Sigmoid colon (tissue), 7 donors: ENCODE measurements around the gene NR1I3. TPM values are rescaled to one million over a fixed set of nuclear protein-coding genes. Genes with fewer than 3 reads are reported as not detected.

Experiments
- DNase-seq: peaks from one replicate; pipeline ENCODE4 v3.0.0-alpha.2; 2019
- H3K27ac ChIP-seq, 4 donors: fragments of 200-600 bp; sonication (generic); one replicate each; pipeline ENCODE4 v1.5.1; 2016 to 2019; ENCODE audit warnings: mild to moderate bottlenecking in 1 of 4
- H3K27me3 ChIP-seq, 3 donors: fragments of 200-600 bp; sonication (generic); one replicate each; pipeline ENCODE4 v1.5.1; 2019; ENCODE audit warnings: mild to moderate bottlenecking in 1 of 3
- H3K36me3 ChIP-seq, 4 donors: fragments of 200-600 bp; sonication (generic); one replicate each; pipeline ENCODE4 v1.5.1; 2016 to 2019
- H3K4me1 ChIP-seq, 4 donors: fragments of 200-600 bp; sonication (generic); one replicate each; pipeline ENCODE4 v1.5.1; 2017 to 2019
- H3K4me3 ChIP-seq, 4 donors: fragments of 200-600 bp; sonication (generic); one replicate each; pipeline ENCODE4 v1.5.1; 2017 to 2019; ENCODE audit warnings: mild to moderate bottlenecking in 2 of 4, moderate library complexity in 1 of 4
- H3K9me3 ChIP-seq, 4 donors: fragments of 200-600 bp in 3 of 4; sonication (generic) in 3 of 4; one replicate each; pipeline versions ENCODE4 v1.5.1 to v1.6.1; 2013 to 2019
- CTCF ChIP-seq, 4 experiments: fragments of 450-650 bp in 3 of 4; fragments of 200-600 bp in 1 of 4; IDR thresholded peaks; one replicate each; pipeline ENCODE4 v1.5.1; 2016 to 2019; ENCODE audit warnings: antibody characterized with exemption in 4 of 4, mild to moderate bottlenecking in 3 of 4, moderate library complexity in 2 of 4
- EP300 ChIP-seq, 4 donors: sonication (generic); formaldehyde crosslinking; IDR thresholded peaks; one replicate each; pipeline ENCODE4 v1.6.1; 2017; ENCODE audit warnings: antibody characterized with exemption in 4 of 4
- POLR2A ChIP-seq, 2 donors: fragments of 450-650 bp; IDR thresholded peaks; one replicate each; pipeline ENCODE4 v1.6.1; 2016; ENCODE audit warnings: antibody characterized with exemption in 2 of 2, mild to moderate bottlenecking in 2 of 2, moderate library complexity in 2 of 2
- POLR2AphosphoS5 ChIP-seq, 4 donors: sonication (generic); formaldehyde crosslinking; IDR thresholded peaks; one replicate each; pipeline ENCODE4 v1.6.1; 2017; ENCODE audit warnings: antibody characterized with exemption in 4 of 4
- WGBS, 2 donors: extraction: QIAGEN DNeasy Blood & Tissue Kit; methylation state at CpG; one replicate each; pipeline ENCODE4 v1.1.7; 2013; 5-methylcytosine and 5-hydroxymethylcytosine counted together
- intact Hi-C: fragments of 100-400 bp; cut with DNase I; formaldehyde crosslinking; loops from one replicate; pipeline ENCODE4 v1.15.1; 2023
- polyA plus RNA-seq, 3 donors: library from polyadenylated mRNA; stranded (reverse); fragments of 200-250 nt; gene quantifications; one replicate each; pipeline ENCODE4 v1.2.3, GENCODE V29; 2013
- total RNA-seq, 4 donors: library from RNA; depleted of rRNA; stranded (reverse); fragments of >200 nt; gene quantifications; one replicate each; pipeline ENCODE4 v1.1.0, GENCODE V29; 2016
- donor health status: healthy with polysubstance abuse.
- donor health status: Bipolar disorder and iron deficiency.
- donor health status: healthy.

The NR1I3 gene
- total RNA-seq (not detected), polyA plus RNA-seq (under 1 TPM in 1 of 3 donors, not detected in 2; 0.13 TPM)

GRCh38 chr1:161238039-161238473, at the start of gene NR1I3:
NR1I3 (minus strand) TSS chr1:161238203; CDS start chr1:161236565, 1,638 bp downstream.
- H3K9me3 ChIP-seq = no peaks in the 10 kb centered on the region
- no peak within 1 kb of the TSS for H3K4me3 ChIP-seq
- TF ChIP-seq POLR2A (IDR thresholded peaks at IDR 0.05) (no peak), POLR2AphosphoS5 (IDR thresholded peaks at IDR 0.05) (no peak), CTCF (IDR thresholded peaks at IDR 0.05) (no peak), EP300 (IDR thresholded peaks at IDR 0.05) (no peak)
- DNase-seq = no peak
- 45 to 74% methylated on average over 4 of the region's 4 CpGs for WGBS, 2 donors
- H3K27ac ChIP-seq = no peak within 1 kb of the TSS
- intact Hi-C loops = no loop called here
- no peaks in the 10 kb centered on the region for H3K27me3 ChIP-seq
- no peaks in the 10 kb centered on the region for H3K36me3 ChIP-seq
- H3K4me1 ChIP-seq = no peaks in the 10 kb centered on the region

GRCh38 chr1:161287482-161288054, 49.6 kb upstream of the NR1I3 start:
- Histone ChIP-seq H3K36me3 (no peaks in the 10 kb centered on the region), H3K4me1 (no peaks in the 10 kb centered on the region), H3K4me3 (no peak overlapping the region), H3K9me3 (no peaks in the 10 kb centered on the region), H3K27ac (no peak overlapping the region), H3K27me3 (no peaks in the 10 kb centered on the region)
- 27 to 75% methylated on average over 3 of the region's 3 CpGs for WGBS, 2 donors
- no peak for TF ChIP-seq POLR2A (IDR thresholded peaks at IDR 0.05)
- no peak for TF ChIP-seq EP300 (IDR thresholded peaks at IDR 0.05)
- no peak for TF ChIP-seq POLR2AphosphoS5 (IDR thresholded peaks at IDR 0.05)
- no peak for TF ChIP-seq CTCF (IDR thresholded peaks at IDR 0.05)
- DNase-seq = no peak
- intact Hi-C loops = no loop called here

- Histone ChIP-seq H3K36me3 (no peaks in the 10 kb centered on the region), H3K4me1 (no peaks in the 10 kb centered on the region), H3K4me3 (no peak overlapping the region), H3K27ac (no peak overlapping the region), H3K9me3 (no peaks in the 10 kb centered on the region), H3K27me3 (no peaks in the 10 kb centered on the region)
- intact Hi-C loops = no loop called here
- TF ChIP-seq CTCF (IDR thresholded peaks at IDR 0.05) (no peak), POLR2A (IDR thresholded peaks at IDR 0.05) (no peak), POLR2AphosphoS5 (IDR thresholded peaks at IDR 0.05) (no peak), EP300 (IDR thresholded peaks at IDR 0.05) (no peak)
- DNase-seq = no peak
- WGBS, 2 donors = 80 to 92% methylated on average over 5 of the region's 5 CpGs
Observed at GRCh38 chr1:161285521-161285920, 47.5 kb upstream of the NR1I3 start.

- Histone ChIP-seq H3K4me1 (no peaks in the 10 kb centered on the region), H3K27me3 (no peaks in the 10 kb centered on the region), H3K27ac (no peak overlapping the region), H3K4me3 (no peak overlapping the region), H3K36me3 (no peaks in the 10 kb centered on the region), H3K9me3 (no peaks in the 10 kb centered on the region)
- intact Hi-C loops = no loop called here
- TF ChIP-seq POLR2AphosphoS5 (IDR thresholded peaks at IDR 0.05) (no peak), EP300 (IDR thresholded peaks at IDR 0.05) (no peak), POLR2A (IDR thresholded peaks at IDR 0.05) (no peak), CTCF (IDR thresholded peaks at IDR 0.05) (no peak)
- DNase-seq = no peak
- 86 to 96% methylated on average over 2 of the region's 2 CpGs for WGBS, 2 donors
Observed at GRCh38 chr1:161285113-161285512, 47.1 kb upstream of the NR1I3 start.

- TF ChIP-seq POLR2AphosphoS5 (IDR thresholded peaks at IDR 0.05) (no peak), CTCF (IDR thresholded peaks at IDR 0.05) (no peak), EP300 (IDR thresholded peaks at IDR 0.05) (no peak), POLR2A (IDR thresholded peaks at IDR 0.05) (no peak)
- Histone ChIP-seq H3K4me1 (no peaks in the 10 kb centered on the region), H3K36me3 (no peaks in the 10 kb centered on the region), H3K27ac (no peak overlapping the region), H3K4me3 (no peak overlapping the region), H3K27me3 (no peaks in the 10 kb centered on the region), H3K9me3 (no peaks in the 10 kb centered on the region)
- no peak for DNase-seq
- 95 to 96% methylated on average over 1 of the region's 1 CpG for WGBS, 2 donors
- intact Hi-C loops = no loop called here
Observed at GRCh38 chr1:161282991-161283390, 45.0 kb upstream of the NR1I3 start.
